GM12878 (cell line): ENCODE measurements around the gene TRIM54.

Source experiments
- CREM ChIP-seq: IDR thresholded peaks from 2 replicates; pipeline ENCODE4 v1.6.1; 2014; ENCODE audit warnings: antibody characterized with exemption, low read depth
- CTCF ChIP-seq, 3 experiments: IDR thresholded peaks in 2 of 3; conservative IDR thresholded peaks in 1 of 3; 2 replicates each; pipeline ENCODE4 v1.5.1; 2011; ENCODE audit warnings: low read depth in 3 of 3, low read length in 3 of 3, mild to moderate bottlenecking in 3 of 3, control low read depth in 2 of 3, moderate library complexity in 2 of 3, inconsistent platforms in 1 of 3, mixed read lengths in 1 of 3; ENCODE audit not compliant: control insufficient read depth in 2 of 3, insufficient read depth in 1 of 3; ENCODE audit errors: extremely low read depth in 1 of 3
- E2F4 ChIP-seq: IDR thresholded peaks from 2 replicates; pipeline ENCODE4 v1.6.1; 2012; ENCODE audit warnings: low read depth, low read length, improper control_type of control experiment
- HDAC6 ChIP-seq: fragments of 200-600 bp; sonication (generic); IDR thresholded peaks from one replicate; pipeline ENCODE4 v1.8.0; 2017; ENCODE audit warnings: antibody characterized with exemption; ENCODE audit not compliant: unreplicated experiment
- IRF5 ChIP-seq: fragments of 450-650 bp; IDR thresholded peaks from 2 replicates; pipeline ENCODE4 v1.6.1; 2017; ENCODE audit warnings: borderline replicate concordance
- JUND ChIP-seq: IDR thresholded peaks from 2 replicates; pipeline ENCODE4 v1.6.1; 2012; ENCODE audit warnings: low read depth, mild to moderate bottlenecking, low read length, improper control_type of control experiment, moderate library complexity
- PML ChIP-seq: IDR thresholded peaks from 2 replicates; pipeline ENCODE4 v1.6.1; 2012; ENCODE audit warnings: low read length, inconsistent platforms
- REST ChIP-seq: IDR thresholded peaks from 2 replicates; pipeline ENCODE4 v1.6.1; 2012; ENCODE audit warnings: mild to moderate bottlenecking, low read depth, low read length
- SP1 ChIP-seq: IDR thresholded peaks from one replicate; pipeline ENCODE4 v1.6.1; 2011; ENCODE audit warnings: low read depth, low read length
- ZSCAN29 ChIP-seq: fragments of 450-650 bp; IDR thresholded peaks from 2 replicates; pipeline ENCODE4 v1.6.1; 2017; ENCODE audit warnings: mild to moderate bottlenecking, moderate library complexity

- no peak for TF ChIP-seq JUND
- no peak for TF ChIP-seq CREM
- no peak for TF ChIP-seq REST
- no peak for TF ChIP-seq CTCF (IDR thresholded peaks at IDR 0.05 in 2 of 3, conservative IDR thresholded peaks at IDR 0.05 in 1 of 3; ENCODE audit: control insufficient read depth in 2 of 3, extremely low read depth in 1 of 3, insufficient read depth in 1 of 3, low read depth in 3 of 3, low read length in 3 of 3)
- TF ChIP-seq IRF5 = no peak
- TF ChIP-seq ZSCAN29 = no peak
- no peak for TF ChIP-seq PML
- no peak for TF ChIP-seq HDAC6
- no peak for TF ChIP-seq E2F4
- no peak for TF ChIP-seq SP1
Measured at GRCh38 chr2:27250652-27251379, 31.4 kb upstream of the TRIM54 start.
